Measurements from ENCODE around the gene PDCL2.

GRCh38 chr4:55609393-55609866, 17.4 kb upstream of the PDCL2 start:
- no peak for TF ChIP-seq EP300 (IDR thresholded peaks at IDR 0.05)
- no peak for TF ChIP-seq POLR2AphosphoS5 (IDR thresholded peaks at IDR 0.05)
- no peak for TF ChIP-seq CTCF (IDR thresholded peaks at IDR 0.05)

All from suprapubic skin (tissue), 4 donors.